ENCODE data around the gene FADD. TPM values are rescaled to one million over a fixed set of nuclear protein-coding genes. Genes with fewer than 3 reads are reported as not detected.

Gene FADD
- total RNA-seq, 2 experiments from 2014 or later: 40.4 to 41.3 TPM

DNA sequence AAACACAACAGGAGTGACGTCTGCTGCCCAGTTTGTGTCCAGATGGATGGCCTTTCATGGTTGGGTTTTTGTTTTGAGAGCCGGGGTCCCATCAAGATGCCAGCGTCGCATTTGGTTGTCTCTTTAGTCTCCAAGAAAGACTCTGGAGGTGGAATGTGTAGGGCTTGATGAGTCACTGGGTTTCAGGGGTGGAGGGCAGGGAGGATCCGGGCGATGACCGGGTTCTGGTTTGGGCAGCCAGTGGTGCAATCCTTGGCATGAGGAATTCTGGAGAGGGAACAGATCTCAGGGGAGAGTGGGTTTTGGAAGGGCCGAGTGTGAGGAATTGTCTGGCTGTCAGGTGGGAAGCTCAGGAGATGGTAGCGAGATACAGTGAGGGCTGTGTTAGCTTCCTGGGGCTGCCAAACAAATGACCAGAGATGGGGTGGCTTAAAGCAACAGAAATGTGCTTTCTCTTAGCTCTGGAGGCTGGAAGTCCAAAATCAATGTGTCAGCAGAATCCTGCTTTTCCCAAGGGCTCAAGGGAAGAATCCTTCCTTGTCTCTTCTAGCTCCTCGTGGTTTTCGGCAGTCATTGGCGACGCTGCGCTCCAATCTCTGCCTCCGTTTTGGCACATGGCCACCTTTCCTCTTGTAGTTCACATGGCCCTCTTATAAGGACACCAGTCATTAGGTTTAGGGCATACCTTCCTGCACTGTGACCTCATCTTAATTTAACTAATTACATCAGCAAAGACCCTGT is 41.0 kb downstream of the FADD start:
- no peak for ATAC-seq (ENCODE audit: low read depth)
- no peak overlapping the region for H3K27ac Mint-ChIP-seq
- DNase-seq: no peak
- no peak overlapping the region for H3K4me3 Mint-ChIP-seq
- H3K27me3 Mint-ChIP-seq: peaks cover 11% of the 10 kb centered on the region
- H3K36me3 Mint-ChIP-seq: no peaks in the 10 kb centered on the region
- H3K4me1 Mint-ChIP-seq: no peaks in the 10 kb centered on the region
- H3K9me3 Mint-ChIP-seq: peaks cover 2% of the 10 kb centered on the region
- POLR2A ChIA-PET: no interaction called here

DNA sequence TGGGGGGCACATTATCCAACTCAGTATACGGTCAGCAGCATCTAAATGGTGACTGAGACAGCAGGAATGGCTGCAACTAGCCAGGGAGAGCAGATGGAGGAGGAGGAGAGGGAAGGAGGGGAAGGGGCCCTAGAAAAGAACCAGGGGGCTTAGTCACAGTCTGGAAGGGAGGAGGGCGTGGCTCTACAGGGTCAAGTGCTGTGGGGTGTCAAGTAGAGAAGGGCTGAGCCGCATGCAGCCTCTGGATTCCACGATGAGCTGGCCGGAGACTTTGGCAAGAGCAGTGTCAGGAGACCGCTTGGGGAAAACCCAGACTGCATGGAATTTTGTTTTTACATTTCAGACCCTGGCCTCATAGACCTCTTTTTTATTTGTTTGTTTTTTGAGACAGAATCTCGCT is 41.6 kb downstream of the FADD start:
- peaks cover 2% of the 10 kb centered on the region for H3K9me3 Mint-ChIP-seq
- no peaks in the 10 kb centered on the region for H3K4me1 Mint-ChIP-seq

DNA sequence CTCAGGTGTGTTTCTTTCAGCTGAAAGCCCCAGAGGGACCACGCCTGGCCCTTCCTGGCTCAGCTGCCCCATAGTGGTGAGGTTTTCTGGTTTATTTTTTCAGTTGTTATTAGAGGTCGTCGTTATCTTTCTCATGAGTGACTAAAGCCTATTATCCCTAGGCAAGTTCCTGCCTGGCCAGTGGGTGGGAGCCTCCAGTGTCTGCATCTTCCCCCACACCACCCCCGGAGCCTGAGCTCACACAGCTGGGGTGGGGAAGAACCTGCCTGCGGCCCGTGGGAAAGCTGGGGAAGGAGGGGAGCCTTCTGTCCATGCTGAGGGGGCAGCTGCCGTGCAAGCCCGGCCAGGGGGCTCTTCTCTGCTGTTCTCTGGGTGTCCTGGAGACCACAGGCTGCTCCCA is 43.1 kb downstream of the FADD start:
- H3K9me3 Mint-ChIP-seq: peaks cover 2% of the 10 kb centered on the region
- H3K4me1 Mint-ChIP-seq: no peaks in the 10 kb centered on the region
- no peaks in the 10 kb centered on the region for H3K36me3 Mint-ChIP-seq
- no peak overlapping the region for H3K4me3 Mint-ChIP-seq
- ATAC-seq (ENCODE audit: low read depth): no peak
- no peak overlapping the region for H3K27ac Mint-ChIP-seq
- POLR2A ChIA-PET: no interaction called here
- DNase-seq: no peak
- peaks cover 8% of the 10 kb centered on the region for H3K27me3 Mint-ChIP-seq

More for the DNA sequence above, 41.6 kb downstream of the FADD start:
- H3K27ac Mint-ChIP-seq: no peak overlapping the region
- H3K36me3 Mint-ChIP-seq: no peaks in the 10 kb centered on the region
- DNase-seq (no peak), ATAC-seq (ENCODE audit: low read depth) (no peak)
- POLR2A ChIA-PET: no interaction called here
- no peak overlapping the region for H3K4me3 Mint-ChIP-seq
- peaks cover 11% of the 10 kb centered on the region for H3K27me3 Mint-ChIP-seq

DNA sequence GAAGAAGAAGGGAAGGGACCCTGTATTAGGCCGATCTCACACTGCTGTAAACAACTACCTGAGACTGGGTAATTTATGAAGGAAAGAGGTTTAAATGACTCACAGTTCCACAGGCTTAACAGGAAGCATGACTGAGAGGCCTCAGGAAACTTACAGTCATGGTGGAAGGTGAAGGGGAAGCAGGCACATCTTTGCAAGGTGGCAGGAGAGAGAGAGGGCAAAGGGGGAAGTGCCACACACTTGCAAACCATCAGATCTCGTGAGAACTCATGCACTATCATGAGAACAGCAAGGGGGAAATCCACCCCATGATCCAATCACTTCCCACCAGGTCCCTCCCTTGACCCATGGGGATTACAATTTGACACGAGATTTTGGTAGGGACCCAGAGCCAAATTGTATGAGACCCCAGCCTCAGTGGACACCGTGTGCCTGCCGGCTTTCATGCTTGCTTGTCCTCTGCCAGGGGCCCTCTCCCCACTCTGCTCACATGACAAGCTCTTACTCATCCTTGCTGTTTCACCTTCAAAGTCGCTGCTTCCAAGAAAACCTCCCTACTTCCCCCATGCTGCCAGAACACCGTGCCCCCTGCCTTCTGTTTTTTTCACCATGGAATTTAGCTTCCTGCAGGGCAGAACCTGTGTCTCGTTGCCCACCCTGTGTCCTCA is 44.1 kb downstream of the FADD start:
- no peak overlapping the region for H3K4me3 Mint-ChIP-seq
- POLR2A ChIA-PET: no interaction called here
- H3K27me3 Mint-ChIP-seq: peaks cover 8% of the 10 kb centered on the region
- no peaks in the 10 kb centered on the region for H3K36me3 Mint-ChIP-seq
- no peaks in the 10 kb centered on the region for H3K4me1 Mint-ChIP-seq
- ATAC-seq (ENCODE audit: low read depth): no peak
- H3K27ac Mint-ChIP-seq: no peak overlapping the region
- DNase-seq: no peak
- H3K9me3 Mint-ChIP-seq: peaks cover 2% of the 10 kb centered on the region

DNA sequence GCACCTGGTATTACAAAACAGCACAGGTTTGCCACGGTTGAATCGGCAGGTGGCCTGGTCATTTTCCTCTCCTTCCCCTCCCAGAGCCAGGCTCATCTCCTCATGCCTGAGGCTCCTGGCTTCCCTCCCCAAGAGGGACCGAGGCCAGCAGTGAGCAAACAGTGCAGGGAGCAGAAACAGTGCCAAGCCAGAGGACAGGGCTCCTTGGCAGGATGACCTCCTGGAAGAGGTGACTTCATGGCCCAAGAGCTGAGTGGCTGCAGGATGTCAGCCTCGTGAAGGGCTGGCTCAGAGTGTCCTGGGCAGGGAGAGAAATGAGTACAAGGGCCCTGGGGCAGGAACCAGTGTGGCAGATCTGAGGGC is 44.6 kb downstream of the FADD start:
- H3K27me3 Mint-ChIP-seq: peaks cover 7% of the 10 kb centered on the region
- no peaks in the 10 kb centered on the region for H3K4me1 Mint-ChIP-seq
- no peak overlapping the region for H3K27ac Mint-ChIP-seq
- H3K4me3 Mint-ChIP-seq: no peak overlapping the region
- POLR2A ChIA-PET: no interaction called here
- DNase-seq (no peak), ATAC-seq (ENCODE audit: low read depth) (no peak)
- peaks cover 2% of the 10 kb centered on the region for H3K9me3 Mint-ChIP-seq
- no peaks in the 10 kb centered on the region for H3K36me3 Mint-ChIP-seq

DNA sequence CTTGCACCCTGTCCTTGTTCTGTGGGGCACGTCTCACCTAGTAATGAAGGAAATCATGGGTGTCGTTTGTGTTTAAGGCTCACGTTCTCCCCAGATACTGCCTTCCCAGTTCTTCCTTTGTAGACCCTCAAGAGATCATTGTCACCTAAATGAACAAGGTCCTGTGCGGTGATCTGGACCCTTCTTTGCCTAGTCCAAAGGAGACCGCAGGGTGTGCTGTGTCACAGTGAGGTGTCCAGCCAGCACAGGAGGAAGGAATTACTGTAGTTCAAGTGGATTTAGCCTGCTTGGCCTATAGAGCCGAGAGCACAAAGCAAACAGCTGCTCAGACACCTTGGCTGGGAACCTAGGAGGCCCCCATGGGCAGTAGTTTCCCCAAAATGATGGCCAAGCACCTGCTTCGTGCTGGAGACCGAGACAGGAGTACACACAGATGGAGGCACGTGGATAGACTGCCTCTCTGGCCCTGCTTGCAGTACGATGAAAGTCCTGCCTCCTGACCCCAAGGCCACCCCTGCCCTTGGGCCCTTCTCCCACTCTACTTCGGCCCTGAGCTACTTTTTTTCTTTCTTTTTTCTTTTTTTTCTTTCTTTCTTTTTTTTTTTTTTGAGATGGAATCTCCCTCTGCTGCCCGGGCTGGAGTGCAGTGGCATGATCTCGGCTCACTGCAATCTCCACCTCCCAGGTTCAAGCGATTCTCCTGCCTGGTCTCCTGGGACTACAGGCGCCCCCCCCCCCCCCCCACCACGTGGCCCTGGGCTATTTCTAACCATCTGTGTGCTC is 48.0 kb downstream of the FADD start:
- Mint-ChIP-seq H3K27me3 (peaks cover 2% of the 10 kb centered on the region), H3K36me3 (no peaks in the 10 kb centered on the region), H3K9me3 (peaks cover 2% of the 10 kb centered on the region), H3K4me3 (no peak overlapping the region), H3K4me1 (no peaks in the 10 kb centered on the region), H3K27ac (no peak overlapping the region)
- ATAC-seq (ENCODE audit: low read depth) (no peak), DNase-seq (no peak)
- POLR2A ChIA-PET: no interaction called here

DNA sequence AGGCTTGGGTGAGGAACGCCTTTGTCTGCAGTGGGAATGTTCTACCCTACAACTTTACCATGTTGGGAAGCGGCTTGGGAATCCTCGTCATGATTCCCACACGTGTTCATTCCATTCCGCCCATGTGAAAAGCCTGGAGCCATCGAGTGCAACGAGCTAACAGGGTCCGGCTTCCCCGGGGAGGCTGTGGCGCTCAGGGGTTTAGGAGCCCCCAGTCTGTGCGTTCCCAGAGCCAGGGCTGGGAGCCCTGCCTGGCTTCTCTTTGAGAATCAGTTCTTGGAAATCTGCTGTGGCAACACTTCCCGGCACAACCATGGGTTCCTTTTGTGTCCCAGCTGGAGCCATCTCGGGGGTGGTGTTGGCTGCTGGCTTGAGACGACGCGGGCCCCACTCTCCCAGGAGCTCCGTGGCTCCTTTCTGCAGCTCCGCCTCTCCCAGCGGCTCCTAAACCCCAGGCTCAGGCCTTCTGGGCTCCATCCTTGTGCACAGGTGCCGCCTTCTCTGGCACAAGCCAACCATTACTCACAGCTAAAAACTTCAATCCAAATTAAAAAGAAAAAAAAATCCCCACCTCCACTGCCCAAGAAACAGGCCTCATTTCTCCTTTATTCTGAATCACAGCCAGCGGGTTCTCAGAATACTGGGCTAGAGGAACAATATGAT is 48.7 kb downstream of the FADD start:
- Mint-ChIP-seq H3K27ac (no peak overlapping the region), H3K4me3 (no peak overlapping the region), H3K36me3 (no peaks in the 10 kb centered on the region), H3K4me1 (no peaks in the 10 kb centered on the region), H3K27me3 (peaks cover 2% of the 10 kb centered on the region), H3K9me3 (peaks cover 2% of the 10 kb centered on the region)
- ATAC-seq (ENCODE audit: low read depth): no peak
- POLR2A ChIA-PET: no interaction called here
- DNase-seq: no peak

DNA sequence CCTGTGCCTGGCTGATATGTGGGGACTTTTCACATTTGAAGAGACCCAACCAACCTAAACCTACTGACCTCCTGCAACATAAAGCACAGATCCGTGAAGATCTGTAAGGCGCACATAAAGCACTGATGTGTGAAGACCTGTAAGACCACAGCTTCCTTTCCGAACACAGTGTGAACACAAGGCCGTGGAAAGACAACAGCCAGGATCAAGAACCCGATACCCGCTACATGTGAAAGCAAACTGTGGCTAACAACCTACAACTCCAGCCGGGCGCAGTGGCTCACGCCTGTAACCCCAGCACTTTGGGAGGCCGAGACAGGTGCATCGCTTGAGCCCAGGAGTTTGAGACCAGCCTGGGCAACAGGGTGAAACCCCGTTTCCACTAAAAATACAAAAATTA is 49.7 kb downstream of the FADD start:
- ATAC-seq (ENCODE audit: low read depth) (no peak), DNase-seq (no peak)
- Mint-ChIP-seq H3K9me3 (no peaks in the 10 kb centered on the region), H3K27ac (no peak overlapping the region), H3K4me1 (no peaks in the 10 kb centered on the region), H3K4me3 (no peak overlapping the region), H3K27me3 (peaks cover 2% of the 10 kb centered on the region), H3K36me3 (no peaks in the 10 kb centered on the region)
- POLR2A ChIA-PET: no interaction called here

DNA sequence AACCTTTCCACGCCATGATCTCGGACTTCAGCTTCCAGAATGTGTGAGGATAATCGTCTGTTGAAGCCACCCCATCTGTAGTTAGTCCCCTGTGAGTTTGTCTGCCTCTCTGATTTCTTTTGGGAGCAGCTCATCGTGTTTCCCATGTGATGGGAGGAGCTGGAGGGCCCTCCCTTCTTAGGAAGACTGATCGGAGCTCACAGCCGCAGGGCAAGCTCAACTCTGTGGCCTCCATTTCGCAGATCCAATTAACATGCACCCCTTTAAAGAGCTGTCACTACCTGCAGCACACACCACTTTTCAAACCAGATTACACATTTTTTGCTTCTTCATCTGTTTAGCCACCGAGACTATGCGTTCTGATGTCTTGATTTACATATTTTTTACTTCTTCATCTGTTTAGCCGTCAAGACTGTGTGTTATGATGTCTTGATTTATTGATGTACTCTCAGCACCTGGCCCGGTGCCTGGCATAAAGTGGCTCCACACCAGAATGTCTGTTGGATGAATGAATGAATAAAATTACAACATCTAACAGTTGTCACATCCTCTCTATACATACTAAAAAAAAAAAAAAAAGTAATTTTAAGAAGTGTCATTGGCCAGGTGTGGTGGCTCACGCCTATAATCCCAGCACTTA is 52.5 kb downstream of the FADD start:
- no peak for ATAC-seq (ENCODE audit: low read depth)
- peaks cover 4% of the 10 kb centered on the region for H3K27me3 Mint-ChIP-seq
- H3K36me3 Mint-ChIP-seq: no peaks in the 10 kb centered on the region
- no peak for DNase-seq
- H3K9me3 Mint-ChIP-seq: no peaks in the 10 kb centered on the region
- H3K4me1 Mint-ChIP-seq: no peaks in the 10 kb centered on the region
- POLR2A ChIA-PET: no interaction called here
- no peak overlapping the region for H3K27ac Mint-ChIP-seq
- no peak overlapping the region for H3K4me3 Mint-ChIP-seq

Other genes starting within 250 kb of the FADD start
- gene ANO1, start 125.0 kb upstream of the FADD start, total RNA-seq: not detected
- gene PPFIA1, start 67.4 kb downstream of the FADD start, total RNA-seq: 10 to 100 TPM; 40.1 to 40.3 TPM
- gene CTTN, start 195.2 kb downstream of the FADD start, total RNA-seq: under 1 TPM; 0.14 to 0.61 TPM